Natural killer cell (primary cell): ENCODE data around the gene SLC46A1. TPM values are rescaled to one million over a fixed set of nuclear protein-coding genes. Genes with fewer than 3 reads are reported as not detected.

Experiments used
- ATAC-seq, 3 donors: fragments of 150-1000 bp in 2 of 3; fragments of 200-7000 bp in 1 of 3; cut with Tn5 transposase; 1 replicate in 1 of 3; 2 replicates in 2 of 3; pipeline ENCODE4 v1.10.0; 2021; ENCODE audit warnings: mild to moderate bottlenecking in 2 of 3, moderate library complexity in 2 of 3
- DNase-seq, 2 donors: peaks; one replicate each; pipeline versions ENCODE4 v3.0.0 to v3.0.0-alpha.2; 2013 to 2021; ENCODE audit warnings: mixed read lengths in 1 of 2
- H3K27ac ChIP-seq: one replicate; pipeline ENCODE4 v1.5.1; 2013; ENCODE audit warnings: mild to moderate bottlenecking, low read length
- H3K27me3 ChIP-seq: one replicate; pipeline ENCODE4 v1.6.1; 2013; ENCODE audit warnings: low read length; ENCODE audit not compliant: control insufficient read depth, insufficient read depth
- H3K36me3 ChIP-seq: one replicate; pipeline ENCODE4 v1.6.1; 2013; ENCODE audit warnings: low read length; ENCODE audit not compliant: control insufficient read depth, insufficient read depth
- H3K4me1 ChIP-seq: one replicate; pipeline ENCODE4 v1.6.1; 2013; ENCODE audit warnings: low read length; ENCODE audit not compliant: control insufficient read depth, insufficient read depth
- H3K4me3 ChIP-seq: one replicate; pipeline ENCODE4 v1.5.1; 2013; ENCODE audit warnings: low read length
- H3K9me3 ChIP-seq: one replicate; pipeline ENCODE4 v1.6.1; 2013; ENCODE audit warnings: low read length; ENCODE audit not compliant: control insufficient read depth, insufficient read depth
- H3K27ac Mint-ChIP-seq, 2 donors: one replicate each; pipeline ENCODE4 v1.8.0; 2022; ENCODE audit warnings: mild to moderate bottlenecking in 2 of 2, mixed read lengths in 2 of 2, moderate library complexity in 1 of 2
- H3K27me3 Mint-ChIP-seq, 2 donors: one replicate each; pipeline ENCODE4 v1.8.0; 2022; ENCODE audit warnings: low read depth in 2 of 2, mixed read lengths in 2 of 2
- H3K36me3 Mint-ChIP-seq: one replicate; pipeline ENCODE4 v1.8.0; 2022; ENCODE audit warnings: mixed read lengths
- H3K4me1 Mint-ChIP-seq, 2 donors: one replicate each; pipeline ENCODE4 v1.8.0; 2022; ENCODE audit warnings: mixed read lengths in 2 of 2
- H3K4me3 Mint-ChIP-seq: one replicate; pipeline ENCODE4 v1.8.0; 2022; ENCODE audit warnings: mild to moderate bottlenecking, moderate library complexity, mixed read lengths
- H3K9me3 Mint-ChIP-seq, 2 donors: one replicate each; pipeline ENCODE4 v1.8.0; 2022; ENCODE audit warnings: mixed read lengths in 2 of 2
- CTCF ChIP-seq: fragments of 200-600 bp; IDR thresholded peaks from one replicate; pipeline ENCODE4 v1.8.0; 2022; ENCODE audit warnings: antibody characterized with exemption
- WGBS: methylation state at CpG from one replicate; pipeline ENCODE4 v1.1.7; 2013; ENCODE audit warnings: missing lambda C conversion rate; ENCODE audit not compliant: insufficient coverage; 5-methylcytosine and 5-hydroxymethylcytosine counted together
- intact Hi-C: fragments of 100-400 bp; cut with micrococcal nuclease; formaldehyde crosslinking; loops from one replicate; pipeline ENCODE4 v1.14.2; 2022
- total RNA-seq, 4 donors: library from RNA; stranded (reverse); fragments of 120-200 nt in 1 of 4; gene quantifications; one replicate each; pipeline versions ENCODE4 v1.2.3 to v1.2.4, GENCODE V29; 2013 to 2022

The SLC46A1 gene
- total RNA-seq, 3 donors from 2014 or later (not counting 1 experiment from before 2014, with no cell fraction given): 0.54 to 0.84 (median 0.55) TPM

GRCh38 chr17:28363776-28364650 is 42.0 kb downstream of the SLC46A1 start:
- H3K27ac ChIP-seq: no peak overlapping the region
- H3K4me3 ChIP-seq: no peak overlapping the region
- intact Hi-C loops: no loop called here
- no peaks in the 10 kb centered on the region for H3K4me1 ChIP-seq
- H3K9me3 ChIP-seq: no peaks in the 10 kb centered on the region
- Mint-ChIP-seq H3K27me3 (no peaks in the 10 kb centered on the region), H3K4me3 (no peak overlapping the region), H3K36me3 (no peaks in the 10 kb centered on the region), H3K27ac (no peak overlapping the region), H3K9me3 (no peaks in the 10 kb centered on the region), H3K4me1 (no peaks in the 10 kb centered on the region)
- 95% methylated on average over 8 of the region's 8 CpGs for WGBS
- DNase-seq (no peak), ATAC-seq (no peak)
- peaks cover 37% of the 10 kb centered on the region for H3K36me3 ChIP-seq
- TF ChIP-seq CTCF: no peak
- no peaks in the 10 kb centered on the region for H3K27me3 ChIP-seq

- H3K36me3 Mint-ChIP-seq: no peaks in the 10 kb centered on the region
- H3K4me1 Mint-ChIP-seq: peaks cover 2 to 3% of the 10 kb centered on the region in 2 donors
- H3K27me3 Mint-ChIP-seq: no peaks in the 10 kb centered on the region
- no peaks in the 10 kb centered on the region for H3K9me3 ChIP-seq
- ATAC-seq: no peak
- TF ChIP-seq CTCF: no peak
- H3K27ac Mint-ChIP-seq: no peak overlapping the region
- H3K4me3 Mint-ChIP-seq: no peak overlapping the region
- no peaks in the 10 kb centered on the region for H3K9me3 Mint-ChIP-seq
- H3K27me3 ChIP-seq: no peaks in the 10 kb centered on the region
- no peak overlapping the region for H3K27ac ChIP-seq
- DNase-seq: no peak
- H3K4me1 ChIP-seq: peaks cover 2% of the 10 kb centered on the region
- H3K4me3 ChIP-seq: no peak overlapping the region
- peaks cover 37% of the 10 kb centered on the region for H3K36me3 ChIP-seq
- intact Hi-C loops: no loop called here
- 100% methylated on average over 5 of the region's 5 CpGs for WGBS
Measured at GRCh38 chr17:28363186-28363585, 42.8 kb downstream of the SLC46A1 start.

GRCh38 chr17:28357901-28358197 is 48.2 kb downstream of the SLC46A1 start:
- peak overlapping the region; percentile 78 for H3K27ac ChIP-seq
- peaks cover 45% of the 10 kb centered on the region for H3K36me3 ChIP-seq
- H3K4me1 Mint-ChIP-seq: peaks cover 24 to 26% of the 10 kb centered on the region in 2 donors
- no peaks in the 10 kb centered on the region for H3K27me3 ChIP-seq
- H3K36me3 Mint-ChIP-seq: no peaks in the 10 kb centered on the region
- WGBS: 8% methylated on average over 4 of the region's 4 CpGs
- no peaks in the 10 kb centered on the region for H3K27me3 Mint-ChIP-seq
- DNase-seq: no peak
- H3K9me3 ChIP-seq: no peaks in the 10 kb centered on the region
- H3K4me3 Mint-ChIP-seq: peak overlapping the region; percentile 97
- intact Hi-C loops: loop anchor here (1.0 kb wide), 2 partner anchors 23 to 39 kb away; partner anchors contain the start of genes IFT20, TMEM97 and TNFAIP1
- H3K4me1 ChIP-seq: peaks cover 15% of the 10 kb centered on the region
- peak overlapping the region; percentile 94 for H3K27ac Mint-ChIP-seq
- no peaks in the 10 kb centered on the region for H3K9me3 Mint-ChIP-seq
- ATAC-seq: no peak
- peak overlapping the region; percentile 61 for H3K4me3 ChIP-seq
- no peak for TF ChIP-seq CTCF
